Progenitor cell of endocrine pancreas (in vitro differentiated cells): Measurements from ENCODE around the gene ZFP90. TPM values are rescaled to one million over a fixed set of nuclear protein-coding genes. Genes with fewer than 3 reads are reported as not detected.
"Not testable (repeated sequence)": the region's sequence is repeated elsewhere in the genome, so short reads cannot be mapped to it uniquely, and the experiment has no call there.

Source experiments
- DNase-seq: peaks from one replicate; pipeline ENCODE4 v3.0.0; 2021; ENCODE audit warnings: low spot score; ENCODE audit not compliant: unreplicated experiment
- H3K27ac Mint-ChIP-seq: 2 replicates; pipeline ENCODE4 v1.8.0; 2021; ENCODE audit warnings: mild to moderate bottlenecking, moderate library complexity, mixed read lengths
- H3K27me3 Mint-ChIP-seq: 2 replicates; pipeline ENCODE4 v1.8.0; 2021; ENCODE audit warnings: mixed read lengths
- H3K36me3 Mint-ChIP-seq: 2 replicates; pipeline ENCODE4 v1.8.0; 2022; ENCODE audit warnings: mixed read lengths; ENCODE audit not compliant: insufficient read depth
- H3K4me1 Mint-ChIP-seq: 2 replicates; pipeline ENCODE4 v1.8.0; 2021; ENCODE audit warnings: low read depth, mixed read lengths
- H3K4me3 Mint-ChIP-seq: 2 replicates; pipeline ENCODE4 v1.8.0; 2021; ENCODE audit warnings: low read depth, mild to moderate bottlenecking, moderate library complexity, mixed read lengths
- H3K9me3 Mint-ChIP-seq: 2 replicates; pipeline ENCODE4 v1.8.0; 2021; ENCODE audit warnings: low read depth, mixed read lengths
- CTCF ChIP-seq: fragments of 200-600 bp; sonication (generic); IDR thresholded peaks from one replicate; pipeline ENCODE4 v1.5.0; 2021; ENCODE audit warnings: antibody characterized with exemption, mild to moderate bottlenecking; ENCODE audit not compliant: unreplicated experiment
- total RNA-seq: library from RNA; stranded (reverse); gene quantifications from 2 replicates; pipeline ENCODE4 v1.2.1, GENCODE V29; 2021

Gene ZFP90
- total RNA-seq, 1 donor from 2014 or later = 60.3 TPM

GRCh38 chr16:68492543-68493411 lies 46.3 kb upstream of the ZFP90 start:
- Mint-ChIP-seq H3K4me3 (no peak overlapping the region), H3K9me3 (peaks cover 3% of the 10 kb centered on the region), H3K36me3 (no peaks in the 10 kb centered on the region), H3K27ac (no peak overlapping the region), H3K27me3 (no peaks in the 10 kb centered on the region), H3K4me1 (peaks cover 7% of the 10 kb centered on the region)
- no peak for DNase-seq
- no peak for TF ChIP-seq CTCF

GRCh38 chr16:68493412-68494070 lies 45.5 kb upstream of the ZFP90 start:
- TF ChIP-seq CTCF = no peak
- no peak overlapping the region for H3K27ac Mint-ChIP-seq

GRCh38 chr16:68494261-68494660 lies 44.8 kb upstream of the ZFP90 start:
- not testable (repeated sequence) for DNase-seq, H3K36me3 Mint-ChIP-seq, H3K4me1 Mint-ChIP-seq, H3K27ac Mint-ChIP-seq, H3K9me3 Mint-ChIP-seq, H3K27me3 Mint-ChIP-seq, H3K4me3 Mint-ChIP-seq

More at GRCh38 chr16:68493412-68494070, 45.5 kb upstream of the ZFP90 start:
- Mint-ChIP-seq H3K9me3 (peaks cover 3% of the 10 kb centered on the region), H3K27me3 (no peaks in the 10 kb centered on the region), H3K4me1 (peaks cover 7% of the 10 kb centered on the region), H3K36me3 (no peaks in the 10 kb centered on the region), H3K4me3 (no peak overlapping the region)
- no peak for DNase-seq

GRCh38 chr16:68496689-68497088 lies 42.4 kb upstream of the ZFP90 start:
- DNase-seq = no peak
- Mint-ChIP-seq H3K36me3 (no peaks in the 10 kb centered on the region), H3K9me3 (peaks cover 3% of the 10 kb centered on the region), H3K4me1 (no peaks in the 10 kb centered on the region), H3K27ac (no peak overlapping the region), H3K4me3 (no peak overlapping the region), H3K27me3 (no peaks in the 10 kb centered on the region)
- no peak for TF ChIP-seq CTCF

GRCh38 chr16:68499006-68499405 lies 40.1 kb upstream of the ZFP90 start:
- H3K9me3 Mint-ChIP-seq = peaks cover 3% of the 10 kb centered on the region
- H3K4me3 Mint-ChIP-seq = no peak overlapping the region
- H3K27me3 Mint-ChIP-seq = no peaks in the 10 kb centered on the region
- H3K36me3 Mint-ChIP-seq = no peaks in the 10 kb centered on the region
- no peaks in the 10 kb centered on the region for H3K4me1 Mint-ChIP-seq
- no peak for TF ChIP-seq CTCF
- no peak overlapping the region for H3K27ac Mint-ChIP-seq
- DNase-seq = no peak
